Stomach (tissue), 4 donors: ENCODE results near the gene NTM.

Experiments
- CTCF ChIP-seq, 7 experiments: fragments of 450-650 bp in 4 of 7; fragments of 200-600 bp in 3 of 7; sonication (generic) in 3 of 7; IDR thresholded peaks; one replicate each; pipeline ENCODE4 v1.5.1; 2016 to 2019; ENCODE audit warnings: antibody characterized with exemption in 7 of 7, control low read depth in 2 of 7, mild to moderate bottlenecking in 1 of 7
- POLR2A ChIP-seq, 4 donors: fragments of 450-650 bp; IDR thresholded peaks; one replicate each; pipeline ENCODE4 v1.6.1; 2016; ENCODE audit warnings: antibody characterized with exemption in 4 of 4, control low read depth in 2 of 4, mild to moderate bottlenecking in 1 of 4, moderate library complexity in 1 of 4

GRCh38 chr11:132024587-132025295, 654.3 kb downstream of the NTM start:
- TF ChIP-seq POLR2A (IDR thresholded peaks at IDR 0.05) (no peak), CTCF (IDR thresholded peaks at IDR 0.05) (no peak)
